Measurements from ENCODE around the gene RELA.

- TF ChIP-seq, protein P1, sequence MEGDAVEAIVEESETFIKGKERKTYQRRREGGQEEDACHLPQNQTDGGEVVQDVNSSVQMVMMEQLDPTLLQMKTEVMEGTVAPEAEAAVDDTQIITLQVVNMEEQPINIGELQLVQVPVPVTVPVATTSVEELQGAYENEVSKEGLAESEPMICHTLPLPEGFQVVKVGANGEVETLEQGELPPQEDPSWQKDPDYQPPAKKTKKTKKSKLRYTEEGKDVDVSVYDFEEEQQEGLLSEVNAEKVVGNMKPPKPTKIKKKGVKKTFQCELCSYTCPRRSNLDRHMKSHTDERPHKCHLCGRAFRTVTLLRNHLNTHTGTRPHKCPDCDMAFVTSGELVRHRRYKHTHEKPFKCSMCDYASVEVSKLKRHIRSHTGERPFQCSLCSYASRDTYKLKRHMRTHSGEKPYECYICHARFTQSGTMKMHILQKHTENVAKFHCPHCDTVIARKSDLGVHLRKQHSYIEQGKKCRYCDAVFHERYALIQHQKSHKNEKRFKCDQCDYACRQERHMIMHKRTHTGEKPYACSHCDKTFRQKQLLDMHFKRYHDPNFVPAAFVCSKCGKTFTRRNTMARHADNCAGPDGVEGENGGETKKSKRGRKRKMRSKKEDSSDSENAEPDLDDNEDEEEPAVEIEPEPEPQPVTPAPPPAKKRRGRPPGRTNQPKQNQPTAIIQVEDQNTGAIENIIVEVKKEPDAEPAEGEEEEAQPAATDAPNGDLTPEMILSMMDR (IDR thresholded peaks at IDR 0.05) = no peak
- TF ChIP-seq POLR2A (IDR thresholded peaks at IDR 0.05) = no peak
These were observed 42.0 kb downstream of the RELA start for GRCh38 chr11:65620666-65621065.

Data from esophagus squamous epithelium (tissue), 4 donors.